HG03064 (cell line): ENCODE measurements around the gene SCO2.

Experiments
- ATAC-seq: cut with Tn5 transposase; IDR thresholded peaks from one replicate; pipeline ENCODE4 v1.9.1; 2021; ENCODE audit warnings: low read depth; ENCODE audit not compliant: unreplicated experiment

Gene SCO2

GRCh38 chr22:50532824-50533796, 7.7 kb upstream of the SCO2 start:
- no peak for ATAC-seq

DNA sequence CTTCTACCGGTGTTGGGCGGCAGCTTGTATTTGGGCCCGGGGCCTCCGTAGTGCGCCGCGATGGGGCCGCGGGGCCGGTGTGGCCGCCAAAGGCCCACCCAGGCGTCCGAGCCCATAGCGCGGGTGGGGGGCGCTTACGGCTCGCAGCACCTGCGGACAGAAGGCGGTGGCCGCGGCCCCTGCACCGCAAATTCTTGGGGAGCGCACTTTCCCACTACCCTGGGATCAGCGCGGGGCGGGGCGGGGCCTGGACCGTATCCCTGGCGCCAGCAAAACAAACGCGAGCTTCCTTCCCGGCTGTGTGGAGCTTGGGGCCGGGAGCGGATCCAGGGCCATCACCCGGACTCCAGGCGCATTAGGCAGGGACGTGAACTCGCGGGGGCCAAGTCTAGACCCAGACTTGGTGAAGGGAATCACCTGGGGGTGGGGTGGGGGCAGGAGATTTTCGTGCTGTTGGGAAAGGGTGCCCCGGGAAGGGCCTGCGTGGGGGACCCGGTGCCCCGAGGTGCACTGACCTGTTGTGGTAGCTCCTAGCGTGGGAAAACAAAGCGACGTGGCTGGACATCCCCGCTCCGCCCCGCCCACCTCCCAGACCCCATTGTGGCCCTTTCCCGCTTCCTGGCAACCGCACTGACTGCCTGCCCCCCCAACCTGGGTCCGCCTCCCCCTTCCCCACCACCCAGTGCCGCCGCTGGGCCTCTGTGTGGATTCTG, 6.7 kb upstream of the SCO2 start:
- ATAC-seq = no peak

- no peak for ATAC-seq
These were observed 6.2 kb upstream of the SCO2 start for GRCh38 chr22:50531546-50531961.

GRCh38 chr22:50530877-50531545, 5.6 kb upstream of the SCO2 start:
- ATAC-seq = no peak

DNA sequence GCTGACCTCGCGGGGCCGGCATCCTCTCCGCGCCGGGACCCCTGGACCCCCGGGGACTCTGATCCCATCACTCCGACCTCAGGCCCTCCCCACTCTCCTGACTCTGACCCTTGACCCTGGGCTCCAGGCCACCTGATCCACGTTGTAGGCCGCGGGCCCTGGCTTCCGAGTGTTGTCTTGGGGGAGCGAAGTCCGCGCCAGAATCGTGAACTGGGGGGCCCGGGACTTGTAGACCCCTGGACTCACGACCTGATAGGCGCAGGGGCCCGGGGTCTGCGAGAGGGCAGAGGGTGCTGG, 5.1 kb upstream of the SCO2 start:
- no peak for ATAC-seq

DNA sequence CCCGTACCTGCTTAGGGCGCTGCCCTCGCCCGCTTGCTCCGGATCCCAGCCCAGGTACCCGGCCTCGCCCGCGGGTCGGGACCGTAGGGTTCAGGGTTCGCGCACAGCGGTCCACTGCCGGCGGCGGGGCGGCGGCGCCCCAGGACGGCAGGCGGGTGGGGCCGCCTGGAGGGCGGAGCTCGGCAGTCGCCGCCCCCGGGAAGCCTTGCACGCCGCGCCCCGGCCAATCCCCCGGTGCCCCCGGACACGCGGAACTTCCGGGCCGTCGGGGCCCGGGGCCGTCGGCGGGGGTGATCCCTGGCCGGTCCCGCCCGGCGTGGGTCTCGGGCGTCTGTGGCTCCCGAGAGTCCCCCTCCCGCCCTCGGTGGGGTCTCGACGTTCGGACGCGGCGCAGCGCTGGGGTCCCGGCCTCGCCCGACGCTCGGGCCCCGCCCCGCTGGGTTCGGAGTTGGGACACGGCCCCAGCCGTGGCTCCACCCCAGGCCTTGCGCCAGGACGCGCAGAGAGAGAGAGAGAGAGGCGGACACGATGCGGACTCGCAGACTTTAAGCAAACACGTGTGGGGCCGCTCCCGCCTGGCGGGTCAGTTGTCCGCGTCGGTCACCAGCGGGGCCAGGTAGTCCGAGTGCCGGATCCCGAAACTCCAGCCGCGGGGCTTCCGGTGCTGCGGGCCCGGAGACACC, 4.6 kb upstream of the SCO2 start, which contains the start of gene TYMP:
Gene TYMP, minus strand, starts transcription at position 116 of the 683 bp plus-strand sequence. CDS start 303 bp downstream, outside the sequence.
- no peak for ATAC-seq

DNA sequence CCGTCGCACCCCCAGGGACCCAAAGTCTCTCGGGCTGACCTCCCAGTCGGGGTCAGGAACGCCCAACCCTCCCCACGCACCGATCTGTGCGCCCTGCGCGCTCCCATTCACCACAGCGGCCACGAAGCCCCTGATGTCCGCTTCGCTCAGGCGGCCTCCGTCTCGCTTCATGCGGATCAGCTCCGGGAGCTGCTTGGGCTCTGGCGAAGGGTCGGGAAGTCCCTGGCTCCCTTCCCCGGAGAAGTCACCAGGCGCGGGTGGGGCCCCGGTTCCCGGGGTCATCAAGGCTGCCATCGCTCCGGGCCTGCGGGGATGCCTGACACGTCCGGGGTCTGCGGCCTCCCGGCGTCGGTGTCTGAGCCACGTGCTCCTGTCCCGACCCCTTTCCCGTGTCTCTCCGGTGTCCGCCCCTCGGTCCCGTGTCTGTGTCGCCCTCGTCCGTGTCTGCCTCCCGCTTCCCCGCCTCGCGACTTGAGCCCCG, 4.1 kb upstream of the SCO2 start:
- ATAC-seq = no peak

DNA sequence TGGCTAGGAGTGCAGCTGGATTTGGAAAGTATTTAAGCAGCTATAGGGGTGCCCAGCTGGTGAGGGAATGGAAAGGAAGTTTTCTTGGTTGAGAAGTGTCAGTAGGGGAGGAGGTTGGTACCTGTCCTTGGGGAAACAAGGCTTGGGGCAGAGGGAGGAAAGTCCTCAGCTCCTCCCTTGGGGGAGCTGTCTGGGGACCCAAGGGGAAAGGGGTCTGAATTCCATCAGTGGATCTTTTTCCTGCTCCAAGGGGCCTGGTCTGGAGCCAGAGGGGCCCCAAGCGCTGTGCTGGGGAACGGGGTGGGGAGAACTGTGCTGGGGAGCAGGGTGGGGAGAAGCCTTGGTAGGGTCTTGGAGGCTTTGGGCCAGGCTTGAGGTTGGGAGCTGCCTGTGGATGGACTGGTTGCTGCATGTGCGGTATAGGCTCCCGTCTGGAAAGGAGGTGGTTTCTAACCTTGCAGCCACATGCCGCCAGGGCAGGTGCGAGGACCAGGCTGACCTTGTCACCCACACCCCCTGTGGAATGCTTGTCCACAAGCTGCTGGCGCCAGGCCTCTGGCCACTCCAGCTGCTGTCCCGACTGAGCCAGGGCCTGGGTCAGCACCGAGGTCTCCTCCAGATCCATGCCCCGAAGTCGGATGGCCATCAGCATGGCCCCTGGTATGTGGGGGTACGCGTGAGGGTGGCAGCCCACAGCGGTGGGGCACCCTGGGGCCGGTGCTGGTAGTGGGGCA, 3.5 kb upstream of the SCO2 start:
- no peak for ATAC-seq

DNA sequence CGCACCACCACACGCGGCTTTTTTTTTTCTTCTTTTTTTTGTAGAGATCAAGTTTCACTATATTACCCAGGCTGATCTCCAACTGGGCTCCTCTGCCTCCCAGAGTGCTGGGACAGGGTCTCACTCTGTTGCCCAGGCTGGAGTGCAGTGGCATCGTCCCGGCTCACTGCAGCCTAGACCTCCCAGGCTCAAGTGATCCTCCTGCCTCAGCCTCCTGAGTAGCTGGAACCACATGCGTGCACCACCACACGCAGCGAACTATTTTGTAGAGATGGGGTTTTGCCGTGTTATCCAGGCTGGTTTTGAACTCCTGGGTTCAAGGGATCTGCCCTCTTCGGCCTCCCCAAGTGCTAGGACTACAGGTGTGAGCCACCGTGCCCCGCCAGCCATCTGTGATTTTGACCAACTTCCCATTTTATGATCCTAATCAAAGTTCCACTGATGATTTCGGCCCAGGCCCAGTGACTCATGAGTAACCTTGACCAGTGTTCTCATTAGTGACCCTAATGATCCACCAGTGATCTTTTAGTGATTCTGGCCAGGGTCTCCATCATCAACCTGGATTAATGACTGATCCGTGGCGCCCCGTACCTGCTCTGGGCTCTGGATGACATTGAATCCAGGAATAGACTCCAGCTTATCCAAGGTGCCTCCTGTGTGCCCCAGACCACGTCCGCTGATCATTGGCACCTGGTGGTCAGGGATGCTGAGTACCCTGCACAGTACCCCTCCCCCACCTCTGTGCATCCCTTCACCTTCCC, 2.7 kb upstream of the SCO2 start:
- no peak for ATAC-seq

DNA sequence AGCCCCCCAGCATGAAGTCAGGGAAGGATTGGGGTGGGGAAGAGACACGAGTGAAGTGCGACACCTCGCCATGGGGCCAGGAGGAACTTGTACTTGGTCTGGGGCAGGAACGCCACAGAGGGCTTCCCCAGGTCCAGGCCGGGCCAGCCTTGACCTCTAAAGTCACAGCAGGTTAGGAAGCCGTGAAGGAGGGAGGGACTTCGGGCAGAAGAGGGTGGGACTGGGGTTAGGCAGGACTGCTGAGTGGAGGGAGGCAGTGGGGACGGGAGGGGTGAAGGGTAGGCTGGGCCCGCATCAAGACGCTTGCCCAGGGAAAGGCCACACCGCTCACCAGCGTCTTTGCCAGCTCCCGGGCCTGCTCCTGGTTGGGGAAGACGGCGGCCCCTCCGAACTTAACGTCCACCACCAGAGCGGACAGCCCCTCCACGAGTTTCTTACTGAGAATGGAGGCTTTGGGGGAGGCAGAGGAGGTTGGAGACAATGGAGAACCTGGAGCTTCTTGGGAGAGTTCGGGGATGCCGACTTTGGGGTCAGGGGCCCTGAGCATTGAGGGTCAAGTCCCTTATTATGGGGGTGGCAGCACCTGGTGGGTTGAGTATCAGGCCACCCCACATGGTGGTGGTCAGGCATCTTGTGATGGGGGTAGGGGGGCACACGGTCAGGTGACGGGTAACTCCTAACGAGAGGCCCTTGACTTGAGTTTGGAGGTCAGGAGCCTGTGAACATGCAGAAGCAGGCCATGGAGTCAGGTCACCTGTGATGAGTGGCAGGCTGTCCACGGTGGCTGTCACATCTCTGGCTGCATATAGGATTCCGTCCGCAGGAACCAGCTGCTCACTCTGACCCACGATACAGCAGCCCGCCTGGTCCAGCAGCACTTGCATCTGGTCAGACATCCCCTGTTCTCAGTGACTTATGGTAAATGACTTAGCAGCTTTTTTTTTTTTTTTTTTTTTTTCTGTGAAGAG, 1.7 kb upstream of the SCO2 start:
- no peak for ATAC-seq

GRCh38 chr22:50526108-50526833, 873 bp upstream of the SCO2 start:
- ATAC-seq = peak; percentile 22

GRCh38 chr22:50525858-50526107, 385 bp upstream of the SCO2 start:
- ATAC-seq = peak; percentile 22

- ATAC-seq = no peak
These were observed 708 bp downstream of the SCO2 start for GRCh38 chr22:50524676-50525103.

DNA sequence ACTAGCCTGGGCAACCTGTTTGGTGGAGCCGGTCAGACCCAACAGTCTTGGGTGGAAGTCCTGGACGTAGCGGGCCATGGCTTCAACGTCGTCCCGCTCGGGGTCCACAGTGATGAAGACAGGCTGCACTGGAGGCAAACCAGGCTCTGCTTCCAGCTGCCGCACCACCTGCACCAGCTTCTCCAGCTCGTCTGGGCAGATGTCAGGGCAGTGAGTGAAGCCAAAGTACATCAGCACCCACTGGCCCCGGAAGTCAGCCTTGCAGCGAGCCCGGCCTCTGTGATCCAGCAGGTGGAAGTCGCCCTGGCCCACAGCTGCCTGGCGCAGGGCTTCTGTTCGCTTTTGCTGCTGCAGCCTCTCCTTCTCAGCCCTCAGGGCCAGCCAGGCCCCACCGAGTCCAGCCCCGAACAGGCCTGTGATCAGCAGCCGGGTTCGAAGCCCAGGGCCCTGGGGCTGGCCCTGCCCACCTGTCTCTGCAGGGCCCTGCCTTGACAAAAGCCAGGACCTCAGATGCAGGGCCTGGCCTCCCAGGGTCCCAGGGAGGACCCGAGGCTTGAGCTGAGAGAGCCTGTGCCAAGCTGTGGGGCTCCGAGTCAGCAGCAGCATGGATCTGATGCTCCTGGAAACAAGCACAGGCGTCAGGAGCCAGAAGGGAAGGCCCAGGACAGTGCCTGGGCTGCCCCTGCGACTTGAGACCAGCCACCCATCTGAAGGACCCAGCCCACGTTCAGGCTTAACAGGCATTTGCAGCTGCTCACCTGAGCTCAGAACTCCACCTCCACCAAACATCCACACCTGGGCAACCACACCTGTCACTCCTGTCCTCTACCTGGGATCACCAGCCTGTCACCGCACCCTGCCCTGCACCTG, 1.4 kb downstream of the SCO2 start:
- ATAC-seq = no peak

DNA sequence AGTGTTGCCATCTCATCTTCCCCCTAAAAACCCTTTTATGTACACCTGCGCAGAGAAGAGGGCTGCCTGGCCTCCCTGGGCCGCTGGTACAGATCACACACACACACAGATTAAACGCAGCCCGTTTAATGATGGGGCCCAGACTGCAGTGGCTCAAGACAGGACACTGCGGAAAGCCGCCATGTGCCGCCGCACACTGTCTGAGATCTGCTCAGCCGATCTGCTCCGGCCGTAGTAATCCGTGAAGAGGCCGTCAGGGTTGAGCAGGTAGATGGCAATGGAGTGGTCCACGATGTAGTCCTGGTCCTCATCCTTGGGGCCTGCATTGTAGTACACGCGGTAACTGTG, 2.0 kb downstream of the SCO2 start:
- no peak for ATAC-seq

DNA sequence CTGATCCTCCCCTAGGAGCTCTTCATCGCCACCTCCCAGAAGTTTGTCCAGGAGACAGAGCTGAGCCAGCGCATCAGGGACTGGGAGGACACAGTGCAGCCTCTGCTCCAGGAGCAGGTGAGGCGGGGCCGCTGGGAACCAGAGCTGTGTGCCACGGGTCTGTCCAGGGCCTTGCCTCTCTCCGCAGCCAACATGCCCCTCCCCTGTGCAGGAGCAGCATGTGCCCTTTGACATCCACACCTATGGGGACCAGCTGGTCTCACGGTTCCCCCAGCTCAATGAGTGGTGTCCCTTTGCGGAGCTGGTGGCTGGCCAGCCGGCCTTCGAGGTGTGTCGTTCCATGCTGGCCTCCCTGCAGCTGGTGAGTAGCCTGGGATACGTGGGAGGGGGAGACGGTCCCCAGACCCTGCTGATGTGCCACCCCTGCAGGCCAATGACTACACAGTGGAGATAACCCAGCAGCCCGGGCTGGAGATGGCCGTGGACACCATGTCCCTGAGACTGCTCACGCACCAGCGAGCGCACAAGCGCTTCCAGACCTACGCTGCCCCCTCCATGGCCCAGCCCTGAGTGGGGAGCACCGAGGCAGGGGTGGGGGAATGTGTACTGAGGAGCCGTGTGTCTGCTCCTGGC, 2.5 kb downstream of the SCO2 start:
- no peak for ATAC-seq
